GM12878 (cell line): ENCODE results near the gene WFIKKN1. TPM values are rescaled to one million over a fixed set of nuclear protein-coding genes. Genes with fewer than 3 reads are reported as not detected.

Experiments used
- ATAC-seq: fragments of 200-7000 bp; cut with Tn5 transposase; 3 replicates; pipeline ENCODE4 v1.9.1; 2020; ENCODE audit warnings: mild to moderate bottlenecking, moderate library complexity
- BruUV-seq: library from RNA; stranded (reverse); fragments of 400-500 nt; replicated peaks from 2 replicates; lab custom pipeline; 2021; lab: Mats Ljungman, UMichigan
- CTCF ChIA-PET: fragments of 300-600 bp; sonication (Branson Sonifier 250); formaldehyde crosslinking; extraction: SDS; loops from one replicate; lab custom pipeline; 2021; ENCODE audit warnings: inconsistent platforms; lab: Yijun Ruan, JAX
- POLR2A ChIA-PET: fragments of 350-600 bp; formaldehyde crosslinking; extraction: SDS; loops from one replicate; lab custom pipeline; 2021; ENCODE audit warnings: inconsistent platforms; lab: Charles Lee
- RAD21 ChIA-PET: fragments of 300-600 bp; sonication (Branson Sonifier 250); formaldehyde crosslinking; loops from one replicate; lab custom pipeline; 2023; ENCODE audit warnings: antibody characterized with exemption; ENCODE audit not compliant: unreplicated experiment; lab: Charles Lee
- SMC1A ChIA-PET: fragments of 300-600 bp; sonication (Branson Sonifier 250); formaldehyde crosslinking; loops from one replicate; lab custom pipeline; 2023; ENCODE audit not compliant: unreplicated experiment, uncharacterized antibody; lab: Charles Lee
- DNase-seq: peaks from one replicate; pipeline ENCODE4 v3.0.0-alpha.2; 2011; ENCODE audit warnings: low read depth, low spot score
- FAIRE-seq: peaks from 3 replicates; lab custom pipeline; 2011; peaks lifted over from hg19 to GRCh38; lab: Jason Lieb, UNC
- H2AFZ ChIP-seq: 2 replicates; pipeline ENCODE4 v1.6.0; 2011; ENCODE audit warnings: low read depth, low read length, control low read depth; ENCODE audit not compliant: control insufficient read depth
- H3K27ac ChIP-seq: 2 replicates; pipeline ENCODE4 v1.5.1; 2011; ENCODE audit warnings: control low read depth; ENCODE audit not compliant: control insufficient read depth, insufficient read depth
- H3K27me3 ChIP-seq, 2 experiments: replicated peaks in 1 of 2; 2 replicates each; pipeline versions ENCODE4 v1.6.0 to v1.6.1; 2011; ENCODE audit warnings: low read length in 1 of 2; ENCODE audit not compliant: control insufficient read depth in 2 of 2, insufficient read depth in 2 of 2
- H3K36me3 ChIP-seq, 2 experiments: 2 replicates each; pipeline ENCODE4 v1.5.1; 2011; ENCODE audit warnings: low read length in 1 of 2; ENCODE audit not compliant: control insufficient read depth in 2 of 2, insufficient read depth in 2 of 2
- H3K4me1 ChIP-seq: 2 replicates; pipeline ENCODE4 v1.6.1; 2011; ENCODE audit warnings: mild to moderate bottlenecking, low read length, moderate library complexity, mixed read lengths; ENCODE audit not compliant: control insufficient read depth, insufficient read depth
- H3K4me2 ChIP-seq: 2 replicates; pipeline ENCODE4 v1.6.0; 2011; ENCODE audit warnings: control low read depth; ENCODE audit not compliant: control insufficient read depth, insufficient read depth
- H3K4me3 ChIP-seq: fragments of 200-600 bp; sonication (generic); 2 replicates; pipeline ENCODE4 v1.5.1; 2016
- H3K79me2 ChIP-seq: 2 replicates; pipeline ENCODE4 v1.6.0; 2011; ENCODE audit warnings: low read length; ENCODE audit not compliant: control insufficient read depth, insufficient read depth
- H3K9ac ChIP-seq: 2 replicates; pipeline ENCODE4 v1.8.0; 2011; ENCODE audit warnings: low read length, control low read depth, mixed read lengths; ENCODE audit not compliant: control insufficient read depth, insufficient read depth
- H3K9me3 ChIP-seq: replicated peaks from 3 replicates; pipeline ENCODE4 v1.5.1; 2011; ENCODE audit warnings: mild to moderate bottlenecking, low read length; ENCODE audit not compliant: control insufficient read depth, insufficient read depth
- H4K20me1 ChIP-seq: 2 replicates; pipeline ENCODE4 v1.6.0; 2011; ENCODE audit not compliant: control insufficient read depth, insufficient read depth
- ETV6 ChIP-seq, 2 experiments: fragments of 450-650 bp in 1 of 2; IDR thresholded peaks in 1 of 2; conservative IDR thresholded peaks in 1 of 2; 2 replicates each; pipeline ENCODE4 v1.6.1; 2014; ENCODE audit warnings: antibody characterized with exemption in 1 of 2, borderline replicate concordance in 1 of 2, low read depth in 1 of 2, mild to moderate bottlenecking in 1 of 2, moderate library complexity in 1 of 2
- NR2C2 ChIP-seq: IDR thresholded peaks from 2 replicates; pipeline ENCODE4 v1.6.1; 2011; ENCODE audit warnings: borderline replicate concordance, low read depth; ENCODE audit not compliant: control insufficient read depth, insufficient read length
- PAX5 ChIP-seq: IDR thresholded peaks from 2 replicates; pipeline ENCODE4 v1.6.1; 2011; ENCODE audit warnings: low read depth, low read length, borderline replicate concordance
- RAD51 ChIP-seq: fragments of 450-650 bp; IDR thresholded peaks from 2 replicates; pipeline ENCODE4 v1.6.1; 2016; ENCODE audit warnings: moderate library complexity, mild to moderate bottlenecking, inconsistent platforms
- RB1 ChIP-seq: fragments of 450-650 bp; formaldehyde crosslinking; IDR thresholded peaks from 2 replicates; pipeline ENCODE4 v1.6.1; 2017; ENCODE audit warnings: mild to moderate bottlenecking, borderline replicate concordance
- WGBS: methylation state at CpG from one replicate; pipeline ENCODE4 v1.1.6; 2016; ENCODE audit warnings: low lambda C conversion rate; ENCODE audit not compliant: insufficient replicate concordance, insufficient coverage; ENCODE audit errors: missing lambda C conversion rate; 5-methylcytosine and 5-hydroxymethylcytosine counted together
- in situ Hi-C: fragments of 300-500 bp; cut with MboI; formaldehyde crosslinking; loops from 9 replicates; pipeline ENCODE4 v1.14.3; 2018; ENCODE audit warnings: mixed read lengths
- intact Hi-C: fragments of 100-400 bp; cut with micrococcal nuclease; formaldehyde crosslinking; loops from one replicate; pipeline ENCODE4 v1.14.2; 2022; ENCODE audit not compliant: unreplicated experiment
- polyA plus RNA-seq, 11 experiments: library from polyadenylated mRNA; depleted of rRNA in 4 of 11; unstranded in 6 of 11; stranded (reverse) in 5 of 11; fragments of >200 nt; fragmentation: Nextera tagmentation in 4 of 11; fragmentation: Illumina TruSeq in 1 of 11; extraction: Ambion mirVana in 4 of 11; extraction: Trizol in 1 of 11; gene quantifications; 1 replicate in 1 of 11; 2 replicates in 10 of 11; pipeline versions ENCODE4 v1.2.1 to v1.2.3, GENCODE V29; 2011 to 2016; ENCODE audit warnings: inconsistent platforms in 2 of 11, missing spikeins in 2 of 11, low read depth in 1 of 11
- total RNA-seq, 4 experiments: library from RNA; depleted of rRNA in 3 of 4; stranded (reverse); fragments of >200 nt in 3 of 4; fragmentation: Illumina TruSeq in 1 of 4; extraction: Trizol in 1 of 4; gene quantifications; 2 replicates each; pipeline versions ENCODE4 v1.2.1 to v1.2.3, GENCODE V29; 2013 to 2021
- TF ChIP-seq, protein P1 (sequence below): fragments of 450-650 bp; conservative IDR thresholded peaks from 2 replicates; pipeline ENCODE4 v1.6.1; 2017; ENCODE audit warnings: mild to moderate bottlenecking, moderate library complexity
- TF ChIP-seq, protein P2 (sequence below): fragments of 450-650 bp; IDR thresholded peaks from 2 replicates; pipeline ENCODE4 v1.6.1; 2017; ENCODE audit warnings: antibody characterized with exemption, mild to moderate bottlenecking, moderate library complexity

WFIKKN1 gene
- total and polyA plus RNA-seq, 10 of the 15 experiments (the other 5 are each of a cell fraction or from before 2014, with no cell fraction given), result 0.01 to 0.41 (median 0.05) TPM; not detected in 2

DNA sequence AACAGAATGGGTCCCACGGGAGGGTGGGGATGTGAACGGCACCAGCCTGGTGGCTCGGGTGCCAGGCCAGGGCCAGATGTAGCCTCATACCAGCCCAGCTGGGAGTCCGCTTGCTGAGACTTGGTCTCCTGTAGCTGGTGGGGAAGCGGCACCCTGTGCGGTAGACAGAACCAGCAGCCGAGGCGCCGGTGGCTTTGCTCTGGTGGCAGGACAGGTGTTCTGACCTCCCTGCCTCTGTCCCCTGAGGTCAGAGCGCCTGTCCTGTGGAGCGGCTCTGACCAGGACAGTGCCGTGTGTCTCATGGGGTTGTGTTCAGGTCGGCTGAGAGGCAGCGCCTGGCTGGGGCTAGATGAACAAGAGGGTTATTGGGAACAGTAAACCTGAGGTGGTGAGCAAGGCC, 20.8 kb upstream of the WFIKKN1 start:
- Histone ChIP-seq H3K9me3 (peaks cover 3% of the 10 kb centered on the region; the same call in 1 of the 3 replicates), H3K4me2 (no peak overlapping the region), H3K9ac (no peak overlapping the region), H3K27me3 (no peaks in the 10 kb centered on the region), H2AFZ (no peak overlapping the region), H3K4me1 (no peaks in the 10 kb centered on the region), H3K36me3 (no peaks in the 10 kb centered on the region), H4K20me1 (no peaks in the 10 kb centered on the region), H3K27ac (no peak overlapping the region), H3K4me3 (no peak overlapping the region), H3K79me2 (no peaks in the 10 kb centered on the region)
- POLR2A ChIA-PET, result interaction anchor here (1.0 kb wide), 1 partner anchor 27 kb away, joined by 4 read pairs; the partner anchor contains the start of gene METTL26
- in situ Hi-C loops (no loop called here), intact Hi-C loops (no loop called here)
- 94% methylated on average over 14 of the region's 14 CpGs for WGBS
- SMC1A ChIA-PET, result no interaction called here
- CTCF ChIA-PET, result interaction anchor here (1.1 to 2.0 kb wide), 4 partner anchors 10 to 39 kb away, joined by 3 to 4 read pairs (median 4); no protein-coding TSS in a partner anchor
- no peak for DNase-seq
- no peak for FAIRE-seq
- TF ChIP-seq, protein P1, sequence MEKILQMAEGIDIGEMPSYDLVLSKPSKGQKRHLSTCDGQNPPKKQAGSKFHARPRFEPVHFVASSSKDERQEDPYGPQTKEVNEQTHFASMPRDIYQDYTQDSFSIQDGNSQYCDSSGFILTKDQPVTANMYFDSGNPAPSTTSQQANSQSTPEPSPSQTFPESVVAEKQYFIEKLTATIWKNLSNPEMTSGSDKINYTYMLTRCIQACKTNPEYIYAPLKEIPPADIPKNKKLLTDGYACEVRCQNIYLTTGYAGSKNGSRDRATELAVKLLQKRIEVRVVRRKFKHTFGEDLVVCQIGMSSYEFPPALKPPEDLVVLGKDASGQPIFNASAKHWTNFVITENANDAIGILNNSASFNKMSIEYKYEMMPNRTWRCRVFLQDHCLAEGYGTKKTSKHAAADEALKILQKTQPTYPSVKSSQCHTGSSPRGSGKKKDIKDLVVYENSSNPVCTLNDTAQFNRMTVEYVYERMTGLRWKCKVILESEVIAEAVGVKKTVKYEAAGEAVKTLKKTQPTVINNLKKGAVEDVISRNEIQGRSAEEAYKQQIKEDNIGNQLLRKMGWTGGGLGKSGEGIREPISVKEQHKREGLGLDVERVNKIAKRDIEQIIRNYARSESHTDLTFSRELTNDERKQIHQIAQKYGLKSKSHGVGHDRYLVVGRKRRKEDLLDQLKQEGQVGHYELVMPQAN, result no peak
- TF ChIP-seq RB1, result no peak
- no peak for TF ChIP-seq PAX5
- TF ChIP-seq ETV6 (conservative IDR thresholded peaks at IDR 0.05 in 1 of 2, IDR thresholded peaks at IDR 0.05 in 1 of 2; ENCODE audit: borderline replicate concordance in 1 of 2, low read depth in 1 of 2), result no peak
- no peak for TF ChIP-seq RAD51
- TF ChIP-seq, protein P2, sequence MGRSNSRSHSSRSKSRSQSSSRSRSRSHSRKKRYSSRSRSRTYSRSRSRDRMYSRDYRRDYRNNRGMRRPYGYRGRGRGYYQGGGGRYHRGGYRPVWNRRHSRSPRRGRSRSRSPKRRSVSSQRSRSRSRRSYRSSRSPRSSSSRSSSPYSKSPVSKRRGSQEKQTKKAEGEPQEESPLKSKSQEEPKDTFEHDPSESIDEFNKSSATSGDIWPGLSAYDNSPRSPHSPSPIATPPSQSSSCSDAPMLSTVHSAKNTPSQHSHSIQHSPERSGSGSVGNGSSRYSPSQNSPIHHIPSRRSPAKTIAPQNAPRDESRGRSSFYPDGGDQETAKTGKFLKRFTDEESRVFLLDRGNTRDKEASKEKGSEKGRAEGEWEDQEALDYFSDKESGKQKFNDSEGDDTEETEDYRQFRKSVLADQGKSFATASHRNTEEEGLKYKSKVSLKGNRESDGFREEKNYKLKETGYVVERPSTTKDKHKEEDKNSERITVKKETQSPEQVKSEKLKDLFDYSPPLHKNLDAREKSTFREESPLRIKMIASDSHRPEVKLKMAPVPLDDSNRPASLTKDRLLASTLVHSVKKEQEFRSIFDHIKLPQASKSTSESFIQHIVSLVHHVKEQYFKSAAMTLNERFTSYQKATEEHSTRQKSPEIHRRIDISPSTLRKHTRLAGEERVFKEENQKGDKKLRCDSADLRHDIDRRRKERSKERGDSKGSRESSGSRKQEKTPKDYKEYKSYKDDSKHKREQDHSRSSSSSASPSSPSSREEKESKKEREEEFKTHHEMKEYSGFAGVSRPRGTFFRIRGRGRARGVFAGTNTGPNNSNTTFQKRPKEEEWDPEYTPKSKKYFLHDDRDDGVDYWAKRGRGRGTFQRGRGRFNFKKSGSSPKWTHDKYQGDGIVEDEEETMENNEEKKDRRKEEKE, result no peak
- no peak for TF ChIP-seq NR2C2
- no TSS peak for BruUV-seq
- RAD21 ChIA-PET, result no interaction called here
- no peak for ATAC-seq
